HepG2 (cell line): ENCODE results near the gene ZNF8. TPM values are rescaled to one million over a fixed set of nuclear protein-coding genes. Genes with fewer than 3 reads are reported as not detected.

ENCODE experiments used
- ARID2 ChIP-seq: sonication (generic); formaldehyde crosslinking; IDR thresholded peaks from 2 replicates; pipeline ENCODE4 v1.8.1; 2022; ENCODE audit warnings: mild to moderate bottlenecking, missing genetic modification reagents, borderline replicate concordance
- ETV5 ChIP-seq: IDR thresholded peaks from 2 replicates; pipeline ENCODE4 v1.6.1; 2018; ENCODE audit warnings: missing biosample characterization, missing genetic modification reagents, inconsistent platforms, borderline replicate concordance
- KDM6A ChIP-seq: IDR thresholded peaks from 2 replicates; pipeline ENCODE4 v1.6.1; 2016; ENCODE audit warnings: low read depth
- MTA1 ChIP-seq: sonication (generic); formaldehyde crosslinking; IDR thresholded peaks from 2 replicates; pipeline ENCODE4 v1.4.0; 2020; ENCODE audit warnings: missing genetic modification reagents, mild to moderate bottlenecking, borderline replicate concordance
- NFIC ChIP-seq: IDR thresholded peaks from 2 replicates; pipeline ENCODE4 v1.6.1; 2012; ENCODE audit warnings: mild to moderate bottlenecking, low read length, inconsistent platforms
- NR2F6 ChIP-seq, 2 experiments: IDR thresholded peaks; 2 replicates each; pipeline ENCODE4 v1.6.1; 2016; ENCODE audit warnings: antibody characterized with exemption in 1 of 2, mild to moderate bottlenecking in 1 of 2
- RARA ChIP-seq: IDR thresholded peaks from 2 replicates; pipeline ENCODE4 v1.6.1; 2016; ENCODE audit warnings: missing genetic modification reagents, missing compliant biosample characterization
- REPIN1 ChIP-seq: sonication (generic); formaldehyde crosslinking; IDR thresholded peaks from 2 replicates; pipeline ENCODE4 v1.8.0; 2022; ENCODE audit warnings: missing genetic modification reagents, low read depth, mild to moderate bottlenecking, borderline replicate concordance
- RORA ChIP-seq: sonication (generic); formaldehyde crosslinking; IDR thresholded peaks from 2 replicates; pipeline ENCODE4 v1.5.0; 2020; ENCODE audit warnings: mild to moderate bottlenecking, missing genetic modification reagents, moderate library complexity
- SETDB1 ChIP-seq: sonication (generic); formaldehyde crosslinking; IDR thresholded peaks from 2 replicates; pipeline ENCODE4 v1.5.1; 2020; ENCODE audit warnings: missing genetic modification reagents, mild to moderate bottlenecking, borderline replicate concordance
- SMARCE1 ChIP-seq: fragments of 450-650 bp; IDR thresholded peaks from 2 replicates; pipeline ENCODE4 v1.6.1; 2017; ENCODE audit warnings: borderline replicate concordance
- SP2 ChIP-seq: sonication (generic); formaldehyde crosslinking; IDR thresholded peaks from 2 replicates; pipeline ENCODE4 v1.5.1; 2020; ENCODE audit warnings: mild to moderate bottlenecking, missing genetic modification reagents
- ZFP41 ChIP-seq: sonication (generic); formaldehyde crosslinking; IDR thresholded peaks from 2 replicates; pipeline ENCODE4 v1.4.0; 2020; ENCODE audit warnings: mild to moderate bottlenecking, missing genetic modification reagents, borderline replicate concordance
- ZNF205 ChIP-seq: IDR thresholded peaks from 2 replicates; pipeline ENCODE4 v1.6.1; 2018; ENCODE audit warnings: missing biosample characterization, missing genetic modification reagents
- ZNF329 ChIP-seq: sonication (generic); formaldehyde crosslinking; IDR thresholded peaks from 2 replicates; pipeline ENCODE4 v1.9.0; 2021; ENCODE audit warnings: low read depth, mild to moderate bottlenecking, missing genetic modification reagents
- ZNF879 ChIP-seq: sonication (generic); formaldehyde crosslinking; IDR thresholded peaks from 2 replicates; pipeline ENCODE4 v1.8.1; 2023; ENCODE audit warnings: missing genetic modification reagents
- ZSCAN20 ChIP-seq: sonication (generic); formaldehyde crosslinking; IDR thresholded peaks from 2 replicates; pipeline ENCODE4 v1.4.0; 2020; ENCODE audit warnings: missing genetic modification reagents, mild to moderate bottlenecking, borderline replicate concordance
- polyA plus RNA-seq, 8 experiments: library from polyadenylated mRNA; depleted of rRNA in 3 of 8; stranded (reverse) in 7 of 8; unstranded in 1 of 8; fragments of >200 nt; fragmentation: Illumina TruSeq in 4 of 8; extraction: Trizol in 4 of 8; gene quantifications; 2 replicates each; pipeline versions ENCODE4 v1.2.1 to v1.2.3, GENCODE V29; 2011 to 2016; ENCODE audit warnings: low read depth in 4 of 8, missing spikeins in 1 of 8, mixed read lengths in 1 of 8; ENCODE audit not compliant: insufficient read depth in 1 of 8
- total RNA-seq, 5 experiments: library from RNA; depleted of rRNA; stranded (reverse); fragments of >200 nt; fragmentation: Illumina TruSeq; extraction: Trizol; gene quantifications; 2 replicates each; pipeline ENCODE4 v1.2.3, GENCODE V29; 2016; ENCODE audit warnings: low read depth in 1 of 5
- TF ChIP-seq, protein P1 (sequence below): IDR thresholded peaks from 2 replicates; pipeline ENCODE4 v1.6.1; 2016
- TF ChIP-seq, protein P2 (sequence below): IDR thresholded peaks from 2 replicates; pipeline ENCODE4 v1.6.1; 2012; ENCODE audit warnings: inconsistent platforms
- TF ChIP-seq, protein P3 (sequence below): sonication (generic); formaldehyde crosslinking; IDR thresholded peaks from 2 replicates; pipeline ENCODE4 v1.5.0; 2020; ENCODE audit warnings: mild to moderate bottlenecking, low read depth, missing genetic modification reagents, borderline replicate concordance
- TF ChIP-seq, protein P4 (sequence below): fragments of 450-650 bp; IDR thresholded peaks from 2 replicates; pipeline ENCODE4 v1.6.1; 2016
- TF ChIP-seq, protein P5 (sequence below): sonication (generic); formaldehyde crosslinking; IDR thresholded peaks from 2 replicates; pipeline ENCODE4 v1.4.0; 2020; ENCODE audit warnings: missing genetic modification reagents, borderline replicate concordance

ZNF8 gene
- total and polyA plus RNA-seq, 2 of the 13 experiments (the other 11 are each of a cell fraction or from before 2014, with no cell fraction given): 3.1 to 3.3 TPM

DNA sequence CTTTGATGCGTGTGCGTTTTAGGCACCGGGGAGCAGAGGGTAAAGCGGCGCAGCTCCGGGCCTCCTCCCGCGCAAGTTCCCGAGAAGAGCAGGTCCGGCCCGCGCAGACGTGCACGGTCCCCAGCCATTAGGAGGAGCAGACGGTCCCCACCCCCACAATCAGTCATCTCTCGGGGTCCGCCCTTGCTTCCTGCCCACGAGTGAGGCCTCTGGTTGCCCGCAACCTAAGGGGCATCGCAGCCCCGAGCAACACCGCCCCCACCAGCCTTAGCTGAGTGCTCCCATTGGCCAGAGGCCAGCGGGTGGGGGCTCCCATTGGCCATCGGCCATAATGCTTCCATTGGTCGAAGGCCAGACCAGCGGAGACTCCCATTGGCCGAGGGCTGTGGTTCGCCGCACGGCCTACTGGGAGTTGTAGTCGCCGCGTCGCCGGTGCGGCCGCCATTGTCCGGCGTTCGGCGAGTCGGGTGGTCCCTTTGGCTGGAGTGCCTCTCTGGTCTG lies at the start of gene ZNF8 (continued):
- TF ChIP-seq, protein P1, sequence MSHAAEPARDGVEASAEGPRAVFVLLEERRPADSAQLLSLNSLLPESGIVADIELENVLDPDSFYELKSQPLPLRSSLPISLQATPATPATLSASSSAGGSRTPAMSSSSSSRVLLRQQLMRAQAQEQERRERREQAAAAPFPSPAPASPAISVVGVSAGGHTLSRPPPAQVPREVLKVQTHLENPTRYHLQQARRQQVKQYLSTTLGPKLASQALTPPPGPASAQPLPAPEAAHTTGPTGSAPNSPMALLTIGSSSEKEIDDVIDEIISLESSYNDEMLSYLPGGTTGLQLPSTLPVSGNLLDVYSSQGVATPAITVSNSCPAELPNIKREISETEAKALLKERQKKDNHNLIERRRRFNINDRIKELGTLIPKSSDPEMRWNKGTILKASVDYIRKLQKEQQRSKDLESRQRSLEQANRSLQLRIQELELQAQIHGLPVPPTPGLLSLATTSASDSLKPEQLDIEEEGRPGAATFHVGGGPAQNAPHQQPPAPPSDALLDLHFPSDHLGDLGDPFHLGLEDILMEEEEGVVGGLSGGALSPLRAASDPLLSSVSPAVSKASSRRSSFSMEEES (CRISPR knock-in tag): no peak; the same call in none of the 2 replicates
- TF ChIP-seq ZNF879 (CRISPR knock-in tag): no peak
- TF ChIP-seq SETDB1: no peak
- no peak; the same call in 1 of the 2 replicates for TF ChIP-seq ZSCAN20 (CRISPR knock-in tag)
- no peak for TF ChIP-seq RARA
- TF ChIP-seq, protein P2, sequence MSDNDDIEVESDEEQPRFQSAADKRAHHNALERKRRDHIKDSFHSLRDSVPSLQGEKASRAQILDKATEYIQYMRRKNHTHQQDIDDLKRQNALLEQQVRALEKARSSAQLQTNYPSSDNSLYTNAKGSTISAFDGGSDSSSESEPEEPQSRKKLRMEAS: peak; percentile 71
- TF ChIP-seq ARID2 (CRISPR knock-in tag): no peak
- TF ChIP-seq REPIN1 (CRISPR knock-in tag): peak; percentile 87
- peak; percentile 68; the same call in 1 of the 2 replicates for TF ChIP-seq ZNF329 (CRISPR knock-in tag)
- no peak for TF ChIP-seq RORA (CRISPR knock-in tag)
- TF ChIP-seq ETV5: no peak
- TF ChIP-seq, protein P3, sequence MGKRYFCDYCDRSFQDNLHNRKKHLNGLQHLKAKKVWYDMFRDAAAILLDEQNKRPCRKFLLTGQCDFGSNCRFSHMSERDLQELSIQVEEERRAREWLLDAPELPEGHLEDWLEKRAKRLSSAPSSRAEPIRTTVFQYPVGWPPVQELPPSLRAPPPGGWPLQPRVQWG: no peak
- no peak for TF ChIP-seq ZNF205 (CRISPR knock-in tag)
- TF ChIP-seq, protein P4, sequence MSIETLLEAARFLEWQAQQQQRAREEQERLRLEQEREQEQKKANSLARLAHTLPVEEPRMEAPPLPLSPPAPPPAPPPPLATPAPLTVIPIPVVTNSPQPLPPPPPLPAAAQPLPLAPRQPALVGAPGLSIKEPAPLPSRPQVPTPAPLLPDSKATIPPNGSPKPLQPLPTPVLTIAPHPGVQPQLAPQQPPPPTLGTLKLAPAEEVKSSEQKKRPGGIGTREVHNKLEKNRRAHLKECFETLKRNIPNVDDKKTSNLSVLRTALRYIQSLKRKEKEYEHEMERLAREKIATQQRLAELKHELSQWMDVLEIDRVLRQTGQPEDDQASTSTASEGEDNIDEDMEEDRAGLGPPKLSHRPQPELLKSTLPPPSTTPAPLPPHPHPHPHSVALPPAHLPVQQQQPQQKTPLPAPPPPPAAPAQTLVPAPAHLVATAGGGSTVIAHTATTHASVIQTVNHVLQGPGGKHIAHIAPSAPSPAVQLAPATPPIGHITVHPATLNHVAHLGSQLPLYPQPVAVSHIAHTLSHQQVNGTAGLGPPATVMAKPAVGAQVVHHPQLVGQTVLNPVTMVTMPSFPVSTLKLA: peak; percentile 48
- TF ChIP-seq, protein P5, sequence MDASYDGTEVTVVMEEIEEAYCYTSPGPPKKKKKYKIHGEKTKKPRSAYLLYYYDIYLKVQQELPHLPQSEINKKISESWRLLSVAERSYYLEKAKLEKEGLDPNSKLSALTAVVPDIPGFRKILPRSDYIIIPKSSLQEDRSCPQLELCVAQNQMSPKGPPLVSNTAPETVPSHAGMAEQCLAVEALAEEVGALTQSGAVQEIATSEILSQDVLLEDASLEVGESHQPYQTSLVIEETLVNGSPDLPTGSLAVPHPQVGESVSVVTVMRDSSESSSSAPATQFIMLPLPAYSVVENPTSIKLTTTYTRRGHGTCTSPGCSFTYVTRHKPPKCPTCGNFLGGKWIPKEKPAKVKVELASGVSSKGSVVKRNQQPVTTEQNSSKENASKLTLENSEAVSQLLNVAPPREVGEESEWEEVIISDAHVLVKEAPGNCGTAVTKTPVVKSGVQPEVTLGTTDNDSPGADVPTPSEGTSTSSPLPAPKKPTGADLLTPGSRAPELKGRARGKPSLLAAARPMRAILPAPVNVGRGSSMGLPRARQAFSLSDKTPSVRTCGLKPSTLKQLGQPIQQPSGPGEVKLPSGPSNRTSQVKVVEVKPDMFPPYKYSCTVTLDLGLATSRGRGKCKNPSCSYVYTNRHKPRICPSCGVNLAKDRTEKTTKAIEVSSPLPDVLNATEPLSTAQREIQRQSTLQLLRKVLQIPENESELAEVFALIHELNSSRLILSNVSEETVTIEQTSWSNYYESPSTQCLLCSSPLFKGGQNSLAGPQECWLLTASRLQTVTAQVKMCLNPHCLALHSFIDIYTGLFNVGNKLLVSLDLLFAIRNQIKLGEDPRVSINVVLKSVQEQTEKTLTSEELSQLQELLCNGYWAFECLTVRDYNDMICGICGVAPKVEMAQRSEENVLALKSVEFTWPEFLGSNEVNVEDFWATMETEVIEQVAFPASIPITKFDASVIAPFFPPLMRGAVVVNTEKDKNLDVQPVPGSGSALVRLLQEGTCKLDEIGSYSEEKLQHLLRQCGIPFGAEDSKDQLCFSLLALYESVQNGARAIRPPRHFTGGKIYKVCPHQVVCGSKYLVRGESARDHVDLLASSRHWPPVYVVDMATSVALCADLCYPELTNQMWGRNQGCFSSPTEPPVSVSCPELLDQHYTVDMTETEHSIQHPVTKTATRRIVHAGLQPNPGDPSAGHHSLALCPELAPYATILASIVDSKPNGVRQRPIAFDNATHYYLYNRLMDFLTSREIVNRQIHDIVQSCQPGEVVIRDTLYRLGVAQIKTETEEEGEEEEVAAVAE (CRISPR knock-in tag): peak; percentile 99
- TF ChIP-seq KDM6A: no peak
- peak; percentile 89 for TF ChIP-seq SP2 (CRISPR knock-in tag)
- peak; percentile 17; the same call in 1 of the 2 replicates for TF ChIP-seq MTA1 (CRISPR knock-in tag)
- 0 out of 2 replicates have a peak, but pooled peaks have one; percentile 7 for TF ChIP-seq ZFP41 (CRISPR knock-in tag)
- TF ChIP-seq NFIC: no peak
- TF ChIP-seq NR2F6 (IDR thresholded peaks at IDR 0.05): no peak
- TF ChIP-seq NR2F6 (CRISPR knock-in tag; IDR thresholded peaks at IDR 0.05): peak; percentile 38
- TF ChIP-seq SMARCE1: no peak
